Muscle of leg (tissue), 16 donors: ENCODE measurements around the gene ZNF491. TPM values are rescaled to one million over a fixed set of nuclear protein-coding genes. Genes with fewer than 3 reads are reported as not detected.

Experiments used
- DNase-seq: peaks from one replicate; pipeline ENCODE4 v3.0.0; 2013
- H3K27ac ChIP-seq: one replicate; pipeline ENCODE4 v1.5.1; 2013; ENCODE audit warnings: mild to moderate bottlenecking, low read length, control low read depth
- H3K27me3 ChIP-seq: one replicate; pipeline ENCODE4 v1.6.1; 2013; ENCODE audit warnings: low read length; ENCODE audit not compliant: control insufficient read depth, insufficient read depth
- H3K36me3 ChIP-seq: one replicate; pipeline ENCODE4 v1.6.1; 2013; ENCODE audit warnings: low read length; ENCODE audit not compliant: control insufficient read depth, insufficient read depth
- H3K4me1 ChIP-seq: one replicate; pipeline ENCODE4 v1.6.1; 2013; ENCODE audit warnings: low read length; ENCODE audit not compliant: control insufficient read depth, insufficient read depth
- H3K4me3 ChIP-seq: one replicate; pipeline ENCODE4 v1.5.1; 2013; ENCODE audit warnings: low read length, control low read depth
- H3K9me3 ChIP-seq: replicated peaks from 2 replicates; pipeline ENCODE4 v1.6.1; 2013; ENCODE audit warnings: low read depth, low read length; ENCODE audit not compliant: control insufficient read depth
- WGBS: methylation state at CpG from one replicate; pipeline ENCODE4 v1.1.5; 2013; ENCODE audit warnings: missing lambda C conversion rate; ENCODE audit not compliant: insufficient coverage; 5-methylcytosine and 5-hydroxymethylcytosine counted together
- long read RNA-seq, 11 donors: transcript quantifications; one replicate each; lab custom pipeline, GENCODE V29; 2026
- polyA plus RNA-seq, 8 donors: library from polyadenylated mRNA; unstranded; fragments of 120-200 nt; gene quantifications; one replicate each; pipeline versions ENCODE4 v1.2.1 to v1.2.3, GENCODE V29; 2013; ENCODE audit warnings: inconsistent platforms in 1 of 8, low replicate concordance in 1 of 8; ENCODE audit not compliant: insufficient read length in 8 of 8, insufficient read depth in 1 of 8
- total RNA-seq: library from RNA; stranded (reverse); fragments of 120-200 nt; gene quantifications from one replicate; pipeline ENCODE4 v1.2.4, GENCODE V29; 2013

The ZNF491 gene
- total RNA-seq (4.8 TPM), polyA plus RNA-seq (1 to 10 TPM; 1.9 to 4.3 (median 2.5) TPM)
- long read RNA-seq, donor 1: 0 reads
- long read RNA-seq, donor 2: 0 reads
- long read RNA-seq, donor 3, partial matches to known transcripts: 0 of 1 reads
- long read RNA-seq, donor 3, other reads (novel, unspliced or antisense): 0 of 1 reads
- long read RNA-seq, donor 4: 0 reads
- long read RNA-seq, donor 5, partial matches to known transcripts: 0 of 2 reads
- long read RNA-seq, donor 5, other reads (novel, unspliced or antisense): 0 of 2 reads
- long read RNA-seq, donor 6: 0 reads
- long read RNA-seq, donor 7: 0 reads
- long read RNA-seq, donor 8: 0 reads
- long read RNA-seq, donor 9, partial matches to known transcripts: 0 of 1 reads
- long read RNA-seq, donor 9, other reads (novel, unspliced or antisense): 0 of 1 reads
- long read RNA-seq, donor 10: 0 reads
- long read RNA-seq, donor 11: 0 reads

- Histone ChIP-seq H3K4me1 (peaks cover 19% of the 10 kb centered on the region), H3K27me3 (no peaks in the 10 kb centered on the region), H3K36me3 (no peaks in the 10 kb centered on the region), H3K4me3 (peak within 1 kb of the TSS; percentile 65), H3K27ac (peak within 1 kb of the TSS; percentile 90), H3K9me3 (peaks cover 5% of the 10 kb centered on the region)
- 0% methylated on average over 48 of the region's 56 CpGs for WGBS
- peak; percentile 93 for DNase-seq
Measured at GRCh38 chr19:11798391-11799330, at the start of gene ZNF491. ZNF491 (plus strand) TSS chr19:11798523; CDS start chr19:11805954, 7,431 bp downstream.

GRCh38 chr19:11749751-11750150, 48.6 kb upstream of the ZNF491 start:
- WGBS: no CpG with 5 or more reads among the region's 2 CpGs
- H3K36me3 ChIP-seq: no peaks in the 10 kb centered on the region
- no peak overlapping the region for H3K27ac ChIP-seq
- DNase-seq: no peak
- H3K9me3 ChIP-seq: peaks cover 4% of the 10 kb centered on the region
- no peaks in the 10 kb centered on the region for H3K4me1 ChIP-seq
- H3K27me3 ChIP-seq: no peaks in the 10 kb centered on the region
- no peak overlapping the region for H3K4me3 ChIP-seq

DNA sequence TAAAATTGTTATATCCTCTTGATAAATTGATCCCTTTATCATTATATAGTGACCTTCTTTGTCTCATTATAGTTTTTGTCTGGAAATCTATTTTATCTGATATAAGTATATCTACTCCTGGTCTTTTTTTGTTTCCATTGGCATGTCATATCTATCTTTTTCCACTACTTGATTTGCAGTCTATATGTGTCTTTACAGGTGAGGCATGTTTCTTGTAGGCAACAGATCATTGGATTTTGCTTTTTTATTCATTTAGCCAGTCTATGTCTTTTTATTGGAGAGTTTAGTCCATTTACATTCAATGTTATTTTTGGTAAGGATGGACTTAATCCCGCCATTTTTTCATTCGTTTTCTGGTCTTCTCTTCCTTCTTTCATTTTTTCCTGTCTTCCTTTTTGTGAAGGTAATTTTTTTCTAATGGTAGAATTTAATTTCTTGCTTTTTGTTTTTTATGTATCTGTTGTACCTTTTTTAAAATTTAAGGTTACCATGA, 46.0 kb upstream of the ZNF491 start:
- Histone ChIP-seq H3K27me3 (no peaks in the 10 kb centered on the region), H3K36me3 (no peaks in the 10 kb centered on the region), H3K4me1 (no peaks in the 10 kb centered on the region), H3K27ac (no peak overlapping the region), H3K9me3 (peaks cover 4% of the 10 kb centered on the region), H3K4me3 (no peak overlapping the region)
- WGBS: no CpG with 5 or more reads among the region's 2 CpGs
- DNase-seq: no peak

DNA sequence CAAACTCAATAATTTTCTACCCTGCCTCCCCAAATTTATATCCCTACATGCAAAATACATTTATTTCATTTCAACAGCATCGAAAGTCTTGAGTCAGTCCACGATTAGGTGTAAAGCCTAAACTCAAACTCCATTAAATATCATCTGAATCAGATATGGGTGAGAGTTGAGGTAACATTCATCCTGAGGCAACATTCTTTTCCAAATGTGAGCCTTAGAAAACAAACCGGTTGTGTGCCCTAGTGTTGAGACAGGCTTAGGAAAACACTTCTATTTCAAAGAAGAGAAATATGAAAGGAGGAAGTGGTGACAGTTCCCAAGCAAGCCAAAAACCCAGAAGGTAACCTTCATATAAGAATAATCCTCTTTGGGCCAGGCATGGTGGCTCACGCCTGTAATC, 43.7 kb upstream of the ZNF491 start:
- no peak for DNase-seq
- Histone ChIP-seq H3K36me3 (no peaks in the 10 kb centered on the region), H3K4me3 (no peak overlapping the region), H3K27ac (no peak overlapping the region), H3K27me3 (no peaks in the 10 kb centered on the region), H3K4me1 (no peaks in the 10 kb centered on the region), H3K9me3 (no peaks in the 10 kb centered on the region)
- whole genome bisulfite sequencing: no CpG with 5 or more reads among the region's 4 CpGs

GRCh38 chr19:11756965-11757364, 41.4 kb upstream of the ZNF491 start:
- no peak overlapping the region for H3K27ac ChIP-seq
- H3K27me3 ChIP-seq: no peaks in the 10 kb centered on the region
- no CpG with 5 or more reads among the region's 1 CpG for WGBS
- no peaks in the 10 kb centered on the region for H3K9me3 ChIP-seq
- DNase-seq: no peak
- no peaks in the 10 kb centered on the region for H3K36me3 ChIP-seq
- H3K4me1 ChIP-seq: no peaks in the 10 kb centered on the region
- H3K4me3 ChIP-seq: no peak overlapping the region

GRCh38 chr19:11759805-11760204, 38.5 kb upstream of the ZNF491 start:
- Histone ChIP-seq H3K27ac (no peak overlapping the region), H3K36me3 (no peaks in the 10 kb centered on the region), H3K4me1 (no peaks in the 10 kb centered on the region), H3K9me3 (no peaks in the 10 kb centered on the region), H3K27me3 (no peaks in the 10 kb centered on the region), H3K4me3 (no peak overlapping the region)
- WGBS: 79% methylated on average over 3 of the region's 7 CpGs
- no peak for DNase-seq

DNA sequence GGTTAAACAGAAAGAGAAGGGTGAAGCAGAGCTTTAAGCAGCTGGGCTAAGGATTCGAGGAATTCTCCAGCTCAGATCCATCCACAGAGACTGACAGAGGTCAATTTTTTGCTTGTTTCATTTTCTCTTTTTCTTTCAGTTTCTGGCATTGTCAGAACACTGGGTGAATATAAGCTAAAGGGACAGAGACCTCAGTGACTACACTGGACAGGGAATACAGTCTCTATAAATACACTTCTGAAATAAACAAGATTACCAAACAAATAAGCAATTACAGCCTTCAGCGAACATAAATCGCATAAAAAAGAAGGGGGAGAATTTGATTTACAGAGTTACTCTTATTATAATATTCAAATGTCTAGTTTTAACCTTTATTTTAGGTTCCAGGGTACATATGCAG, 35.2 kb upstream of the ZNF491 start:
- H3K36me3 ChIP-seq: no peaks in the 10 kb centered on the region
- no peak overlapping the region for H3K4me3 ChIP-seq
- no peaks in the 10 kb centered on the region for H3K27me3 ChIP-seq
- H3K9me3 ChIP-seq: no peaks in the 10 kb centered on the region
- H3K27ac ChIP-seq: no peak overlapping the region
- peaks cover 8% of the 10 kb centered on the region for H3K4me1 ChIP-seq
- DNase-seq: no peak
- WGBS: no CpG with 5 or more reads among the region's 3 CpGs

GRCh38 chr19:11763611-11764010, 34.7 kb upstream of the ZNF491 start:
- no peak overlapping the region for H3K4me3 ChIP-seq
- H3K4me1 ChIP-seq: peaks cover 12% of the 10 kb centered on the region
- DNase-seq: no peak
- H3K36me3 ChIP-seq: no peaks in the 10 kb centered on the region
- no CpG with 5 or more reads among the region's 1 CpG for WGBS
- H3K27me3 ChIP-seq: no peaks in the 10 kb centered on the region
- H3K9me3 ChIP-seq: no peaks in the 10 kb centered on the region
- no peak overlapping the region for H3K27ac ChIP-seq

- peaks cover 12% of the 10 kb centered on the region for H3K4me1 ChIP-seq
- H3K4me3 ChIP-seq: peak within 1 kb of the TSS; percentile 88
- H3K27ac ChIP-seq: peak within 1 kb of the TSS; percentile 96
- WGBS: under 1% methylated on average over 59 of the region's 61 CpGs
- no peaks in the 10 kb centered on the region for H3K27me3 ChIP-seq
- H3K36me3 ChIP-seq: no peaks in the 10 kb centered on the region
- peaks cover 10% of the 10 kb centered on the region for H3K9me3 ChIP-seq
- DNase-seq: peak; percentile 98
Measured at GRCh38 chr19:11766597-11767591, 31.4 kb upstream of the ZNF491 start, which contains the start of gene ZNF441. ZNF441 (plus strand) TSS chr19:11767000; CDS start chr19:11767194, 194 bp downstream.
